Right kidney (tissue), 9 donors: ENCODE results near the gene TENT5A.
"Not testable (repeated sequence)": the region's sequence is repeated elsewhere in the genome, so short reads cannot be mapped to it uniquely, and the experiment has no call there.

Experiments used
- DNase-seq: peaks from one replicate; pipeline ENCODE4 v3.0.0-alpha.2; 2016
- long read RNA-seq, 8 donors: transcript quantifications; one replicate each; lab custom pipeline, GENCODE V29; 2026

Gene TENT5A
- long read RNA-seq, donor 1 = 0 reads
- long read RNA-seq, donor 2, full-length matches to known transcripts = 1 of 1 reads
- long read RNA-seq, donor 2, partial matches to known transcripts = 0 of 1 reads
- long read RNA-seq, donor 2, other reads (novel, unspliced or antisense) = 0 of 1 reads
- long read RNA-seq, donor 3, full-length matches to known transcripts = 1 of 1 reads
- long read RNA-seq, donor 3, partial matches to known transcripts = 0 of 1 reads
- long read RNA-seq, donor 3, other reads (novel, unspliced or antisense) = 0 of 1 reads
- long read RNA-seq, donor 4, full-length matches to known transcripts = 1 of 1 reads
- long read RNA-seq, donor 4, partial matches to known transcripts = 0 of 1 reads
- long read RNA-seq, donor 4, other reads (novel, unspliced or antisense) = 0 of 1 reads
- long read RNA-seq, donor 5 = 0 reads
- long read RNA-seq, donor 6, full-length matches to known transcripts = 2 of 2 reads
- long read RNA-seq, donor 6, partial matches to known transcripts = 0 of 2 reads
- long read RNA-seq, donor 6, other reads (novel, unspliced or antisense) = 0 of 2 reads
- long read RNA-seq, donor 7, full-length matches to known transcripts = 2 of 2 reads
- long read RNA-seq, donor 7, partial matches to known transcripts = 0 of 2 reads
- long read RNA-seq, donor 7, other reads (novel, unspliced or antisense) = 0 of 2 reads
- long read RNA-seq, donor 8, full-length matches to known transcripts = 2 of 2 reads
- long read RNA-seq, donor 8, partial matches to known transcripts = 0 of 2 reads
- long read RNA-seq, donor 8, other reads (novel, unspliced or antisense) = 0 of 2 reads

DNA sequence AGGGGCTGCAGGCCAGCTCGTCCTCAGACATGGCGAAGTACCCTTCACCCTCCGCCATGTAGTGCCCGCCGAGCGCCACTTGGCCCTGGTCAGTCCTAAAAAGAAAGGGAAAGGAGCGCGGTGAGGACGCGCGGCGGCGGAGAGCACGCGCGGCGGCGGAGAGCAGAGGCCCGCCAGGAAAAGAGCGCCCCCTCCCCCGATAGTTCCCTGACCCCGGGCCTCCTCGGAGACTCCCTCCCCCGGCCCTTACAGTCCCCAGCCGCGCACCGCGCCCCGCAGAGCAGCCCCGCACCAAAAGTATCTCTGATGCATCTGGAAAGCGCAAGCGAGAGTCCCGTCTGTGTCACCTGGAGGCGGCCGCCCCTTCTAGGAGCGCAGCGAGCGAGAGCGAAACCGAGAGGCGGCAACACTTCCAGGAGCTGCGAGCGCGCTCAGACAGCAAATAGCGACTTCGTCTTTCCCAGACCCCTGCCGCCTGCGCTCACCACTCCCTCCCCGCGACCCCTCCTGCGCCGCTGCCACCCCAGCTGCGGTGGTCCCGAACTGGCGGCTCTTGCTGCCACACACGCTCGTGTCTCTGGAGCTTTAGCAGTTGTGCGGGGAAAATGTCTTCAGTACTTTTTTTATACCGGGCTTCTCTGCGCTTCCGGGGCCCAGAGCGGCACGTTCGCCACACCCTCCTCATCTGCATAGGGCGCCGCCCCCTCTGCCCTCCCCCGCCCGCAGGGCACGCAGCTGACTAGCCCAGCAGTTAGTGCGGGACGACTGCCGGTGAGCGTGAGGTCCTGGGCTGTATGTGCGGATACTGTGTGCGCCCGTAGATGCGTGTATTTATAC is at the start of gene TENT5A:
Gene TENT5A, minus strand, starts transcription at position 598 of the 837 bp plus-strand sequence. Its CDS starts 540 bp downstream, at position 58.
- DNase-seq = peak; percentile 86

DNA sequence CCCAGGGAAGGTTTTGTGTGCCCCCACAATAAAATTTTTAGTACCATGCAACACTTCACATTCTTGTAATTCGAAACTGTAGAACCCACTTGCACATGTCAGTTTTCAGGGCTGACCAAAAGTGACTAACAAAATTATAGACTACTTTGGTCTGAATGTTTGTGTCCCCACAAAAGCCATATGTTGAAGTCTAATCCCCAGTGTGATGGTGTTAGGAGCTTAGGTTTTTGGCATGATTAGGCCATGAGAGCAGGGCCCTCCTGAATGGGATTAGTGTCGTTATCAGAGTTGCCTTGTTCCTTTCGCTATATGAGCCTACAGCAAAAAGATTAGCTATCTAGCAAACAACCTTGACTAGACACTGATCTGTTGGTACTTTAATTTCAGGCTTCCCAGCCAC is 49.0 kb upstream of the TENT5A start:
- DNase-seq = no peak

DNA sequence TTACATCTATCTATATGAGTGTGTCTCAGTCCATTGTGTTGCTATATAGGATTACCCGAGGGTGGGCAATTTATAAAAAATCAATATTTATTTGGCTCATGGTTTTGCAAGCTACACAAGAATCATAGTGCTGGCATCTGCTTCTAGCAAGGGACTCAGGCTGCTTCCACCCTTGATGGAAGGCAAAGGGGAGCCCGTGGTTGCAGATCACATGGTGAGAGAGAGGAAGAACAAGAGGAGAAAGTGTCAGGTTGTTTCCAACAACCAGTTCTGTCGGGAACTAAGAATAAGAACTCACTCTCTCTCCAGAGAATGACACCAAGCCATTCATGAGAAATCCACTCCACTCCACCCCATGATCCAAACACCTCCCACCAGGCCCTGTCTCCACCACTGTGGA is 48.2 kb upstream of the TENT5A start:
- DNase-seq = no peak

DNA sequence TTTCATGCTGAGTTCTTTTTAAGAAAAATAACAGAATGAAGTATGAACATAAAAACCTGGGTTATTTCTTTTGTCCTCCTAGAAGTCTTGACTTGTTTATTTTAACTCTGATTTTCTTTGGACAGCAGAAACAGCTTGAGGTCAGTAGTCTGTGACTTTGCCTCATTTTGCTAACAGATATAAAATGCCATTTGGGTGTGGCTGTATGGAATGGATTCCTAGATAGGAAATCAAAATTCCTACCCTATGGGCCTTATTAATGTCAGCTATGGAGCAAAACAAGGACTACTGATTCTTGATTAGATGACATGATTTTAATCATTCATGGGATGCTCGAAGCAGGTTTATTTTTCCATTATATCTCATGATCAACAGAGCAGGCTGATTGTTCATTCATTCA is 46.8 kb upstream of the TENT5A start:
- DNase-seq = no peak

DNA sequence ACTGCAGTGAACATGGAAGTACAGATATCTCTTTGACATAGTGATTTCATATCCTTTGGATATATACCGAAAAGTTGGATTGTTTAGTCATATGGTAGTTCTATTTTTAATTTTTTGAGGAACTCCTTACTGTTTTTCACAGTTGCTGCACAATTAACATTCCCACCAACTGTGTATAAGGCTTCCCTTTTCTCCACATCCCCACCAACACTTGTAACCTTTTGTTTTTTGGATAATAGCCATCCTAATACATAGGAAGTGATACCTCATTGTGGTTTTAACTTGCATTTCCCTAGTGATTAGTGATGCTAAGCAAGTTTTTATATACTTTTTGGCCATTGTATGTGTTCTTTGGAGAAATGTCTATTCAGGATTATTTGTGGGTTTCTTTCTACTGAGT is 45.1 kb upstream of the TENT5A start:
- no peak for DNase-seq

DNA sequence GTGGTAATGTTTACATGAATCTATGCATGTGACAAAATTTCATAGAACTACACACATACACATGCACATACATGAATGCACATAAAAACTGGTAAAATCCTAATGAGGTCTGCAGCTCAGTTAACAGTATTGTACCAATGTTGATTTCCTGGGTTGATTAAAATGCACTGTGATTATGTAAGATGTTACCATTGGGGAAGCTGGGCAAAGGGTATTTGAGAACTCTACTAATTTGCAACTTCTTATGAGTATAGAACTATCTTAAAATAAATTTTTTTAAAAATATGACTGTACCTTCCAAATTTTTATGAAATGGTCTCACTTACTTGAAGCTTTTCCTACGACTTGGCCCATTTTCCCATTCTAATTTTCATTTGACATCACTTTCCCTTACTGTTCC is 43.4 kb upstream of the TENT5A start:
- no peak for DNase-seq

DNA sequence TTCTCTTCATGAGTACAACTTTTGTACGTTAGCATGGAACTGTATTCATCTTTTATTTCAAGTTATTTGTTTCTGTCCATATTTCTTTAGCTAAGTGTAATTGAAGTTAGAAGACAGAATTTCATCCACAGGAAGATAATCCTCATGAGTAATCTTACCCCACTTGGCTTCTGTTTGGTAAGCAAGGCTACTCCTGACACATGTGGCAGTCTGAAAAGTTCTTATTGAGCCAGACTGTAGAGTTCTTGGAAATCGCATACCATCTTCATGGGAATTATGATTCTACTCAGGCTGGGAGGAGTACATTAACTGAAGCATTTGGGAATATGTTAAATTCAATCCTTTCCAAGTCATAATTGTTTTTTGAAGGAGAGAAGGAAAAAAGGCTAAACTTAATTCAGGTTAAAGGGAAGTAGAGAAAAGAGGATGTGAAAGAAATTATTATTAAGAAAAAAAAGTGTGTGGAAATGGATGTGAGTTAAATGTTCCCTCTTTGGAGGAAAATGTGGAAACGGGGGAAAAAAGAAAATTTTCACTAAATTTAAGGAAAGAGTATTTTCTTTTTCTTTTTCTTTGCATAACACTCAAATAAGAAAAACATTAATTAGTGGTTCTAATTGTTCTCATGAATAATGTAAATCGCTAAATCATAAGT is 41.5 kb upstream of the TENT5A start:
- no peak for DNase-seq

DNA sequence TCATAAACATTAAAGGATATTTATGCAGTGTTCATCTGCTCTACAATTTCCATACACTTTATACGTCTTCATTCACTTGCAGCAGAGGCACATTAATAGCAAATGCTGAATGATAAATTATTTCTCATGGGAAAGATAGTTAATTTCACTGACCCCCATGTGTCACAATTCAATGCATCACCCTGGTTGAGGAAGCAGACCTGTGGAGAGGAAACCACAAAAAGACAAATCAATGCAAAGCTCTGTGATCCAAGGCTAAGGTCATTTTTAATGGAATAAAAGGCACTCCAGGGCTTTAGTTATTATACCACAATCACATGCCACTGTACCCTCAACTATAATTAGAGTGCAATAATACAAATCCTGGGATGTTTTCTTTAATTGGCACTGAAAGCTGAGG is 40.3 kb upstream of the TENT5A start:
- DNase-seq = no peak

DNA sequence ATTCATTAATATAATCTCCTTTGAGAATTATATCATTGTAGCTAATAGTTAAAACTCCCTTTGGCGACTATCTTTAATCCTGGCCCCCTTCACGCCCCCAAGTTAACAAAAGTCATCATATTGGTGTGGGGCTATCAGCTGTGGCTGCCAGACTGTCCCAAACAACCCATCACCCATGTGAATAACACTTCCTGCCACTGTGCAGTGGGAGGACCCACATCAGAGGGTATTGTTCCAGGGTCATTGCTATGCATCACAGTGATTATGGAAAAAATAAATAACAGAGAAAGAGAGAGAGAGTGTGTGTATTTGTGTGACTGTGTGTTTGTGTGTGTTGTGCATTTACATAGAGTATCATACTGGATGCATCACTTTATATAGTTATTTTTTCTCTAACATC is 39.3 kb upstream of the TENT5A start:
- no peak for DNase-seq

DNA sequence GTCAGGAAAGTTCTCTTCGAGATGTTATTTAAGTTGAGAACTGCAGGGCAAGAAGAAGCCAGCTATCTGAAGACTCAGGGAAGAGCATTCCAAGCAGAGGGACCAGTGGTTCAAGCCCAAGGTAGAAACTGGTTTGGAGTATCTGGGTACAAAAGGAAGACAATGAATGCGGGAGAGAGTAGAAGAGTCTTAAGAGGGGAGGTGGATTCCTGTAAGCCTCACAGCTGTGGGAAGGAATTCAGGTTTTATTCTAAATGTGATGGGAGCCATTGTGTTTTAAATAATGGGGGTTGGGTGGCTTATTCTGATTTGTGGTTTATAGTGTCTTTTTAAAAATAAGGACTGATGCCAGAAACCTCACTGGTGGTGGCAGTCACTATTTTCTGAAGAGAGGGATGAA is 37.6 kb upstream of the TENT5A start:
- no peak for DNase-seq

DNA sequence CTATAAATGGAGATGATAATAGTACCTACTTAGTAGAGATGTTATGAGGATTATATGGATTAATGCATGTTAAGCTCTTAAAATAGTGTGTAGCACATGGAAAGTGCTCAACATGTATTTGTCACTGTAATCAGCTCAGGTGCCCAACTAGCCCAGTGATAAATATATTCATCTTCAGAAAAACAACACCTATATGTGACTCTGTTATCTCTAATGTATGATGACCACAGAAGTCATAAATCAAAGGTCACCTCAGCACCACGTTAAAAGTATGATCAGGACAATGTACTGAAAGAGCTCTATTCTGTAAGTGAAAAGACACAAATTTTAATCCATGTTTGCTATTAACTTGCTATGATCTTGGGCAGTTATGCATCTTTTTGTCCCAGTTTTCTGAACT is 36.8 kb upstream of the TENT5A start:
- DNase-seq = no peak

DNA sequence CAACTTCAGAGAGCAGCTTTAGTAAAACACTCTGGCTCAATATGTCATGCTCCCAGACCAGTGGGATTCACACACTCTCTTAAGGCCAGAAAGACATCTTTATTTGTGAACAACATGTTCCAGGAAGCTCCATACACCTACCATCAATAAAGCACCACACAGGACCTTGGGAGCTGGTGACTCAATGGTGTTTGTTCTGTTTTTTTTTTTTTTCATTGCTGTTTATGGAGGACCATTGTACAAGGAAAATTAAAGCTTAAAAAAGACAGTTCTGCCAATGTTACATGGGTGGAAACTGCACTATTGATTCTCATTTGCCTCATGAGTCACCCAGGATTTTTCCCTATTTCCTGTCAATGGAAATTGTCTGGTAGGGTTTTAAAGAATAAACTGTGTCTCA is 36.3 kb upstream of the TENT5A start:
- no peak for DNase-seq

DNA sequence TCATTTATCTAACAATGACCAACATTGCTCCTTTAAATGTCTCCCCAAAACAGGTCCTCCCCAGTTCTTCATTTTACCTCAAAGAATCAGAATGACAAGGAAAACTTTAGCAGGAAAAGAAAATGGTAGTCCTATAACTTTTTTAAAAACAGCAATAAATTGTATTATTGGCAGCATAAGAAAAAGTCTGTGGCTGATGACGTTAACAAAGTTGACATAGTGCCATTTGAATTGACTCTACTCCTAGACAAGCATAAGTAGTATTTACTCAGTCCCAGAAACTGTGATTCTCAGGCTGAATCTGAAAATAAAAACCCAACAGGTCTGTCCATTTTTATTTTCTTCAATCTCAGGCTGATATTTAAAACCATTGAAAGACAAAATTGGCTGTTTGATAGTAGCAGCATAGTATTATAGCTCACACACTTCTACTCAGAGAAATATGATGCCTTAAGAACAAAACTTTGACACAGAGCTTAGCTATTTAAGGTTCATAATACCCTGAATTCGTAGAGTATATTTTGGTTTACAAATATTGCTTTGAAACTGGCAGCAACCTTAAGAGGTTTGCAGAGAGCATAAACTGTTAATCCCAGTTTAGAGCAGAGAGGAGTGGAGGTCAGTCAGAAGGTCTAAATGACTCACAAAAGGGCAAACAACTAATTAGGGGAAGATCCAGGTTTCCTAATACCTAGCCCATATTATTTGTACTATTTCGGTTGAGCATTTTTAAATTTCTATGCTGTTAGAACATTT is 35.0 kb upstream of the TENT5A start:
- no peak for DNase-seq

DNA sequence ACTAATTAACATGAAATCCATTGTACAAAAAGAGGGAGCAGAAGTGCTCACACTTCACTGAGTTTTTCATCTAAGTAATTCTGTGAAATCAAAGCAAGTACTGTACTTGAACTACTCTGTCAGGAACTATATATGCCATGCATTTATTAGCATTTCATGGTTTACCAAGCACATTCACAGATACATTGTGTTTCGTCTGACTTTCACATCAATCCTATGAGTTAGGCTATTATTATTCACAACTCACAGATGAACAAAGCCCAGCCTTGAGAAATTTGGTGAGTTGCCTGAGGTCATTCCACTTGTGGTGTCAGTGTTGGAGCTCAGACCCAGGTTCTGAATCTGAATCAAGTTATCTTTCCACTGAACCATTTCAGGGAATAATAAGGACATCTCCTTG is 33.7 kb upstream of the TENT5A start:
- no peak for DNase-seq

DNA sequence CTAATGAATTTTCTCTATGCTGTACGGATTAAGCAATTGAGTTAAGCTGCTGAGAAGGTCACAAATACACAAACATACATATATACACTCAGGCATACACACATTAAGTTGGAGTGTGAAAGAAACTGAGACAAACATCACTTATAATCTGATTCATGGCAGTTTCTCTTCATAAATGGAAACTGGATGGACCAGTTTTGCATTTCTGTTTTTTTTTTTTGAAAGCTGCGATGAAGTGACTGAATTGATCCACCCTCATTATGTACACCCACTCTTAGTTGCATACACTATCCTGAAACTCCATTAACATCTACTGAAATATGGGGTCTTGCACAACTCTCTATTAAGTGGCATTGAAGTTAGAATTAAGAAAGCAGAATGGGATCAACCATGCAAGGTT is 32.9 kb upstream of the TENT5A start:
- DNase-seq = no peak

DNA sequence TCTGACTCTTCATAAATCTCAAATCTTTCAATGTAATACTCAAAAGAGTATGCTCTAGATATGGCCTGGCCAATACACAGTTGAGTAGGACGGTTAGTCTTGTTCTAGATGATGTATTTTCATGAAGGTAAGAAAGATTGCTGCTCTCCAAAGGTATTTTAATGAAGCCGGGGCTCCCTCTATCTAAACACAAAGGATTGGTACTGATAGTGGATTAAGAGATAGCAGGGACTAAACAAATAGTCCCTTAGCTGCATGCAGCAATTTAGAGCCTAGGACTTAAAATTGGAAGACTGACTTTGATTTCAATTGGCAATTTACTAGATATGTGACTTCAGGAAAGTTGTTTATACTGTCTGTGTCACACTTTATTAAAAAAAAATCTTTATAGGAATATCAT is 31.4 kb upstream of the TENT5A start:
- no peak for DNase-seq

DNA sequence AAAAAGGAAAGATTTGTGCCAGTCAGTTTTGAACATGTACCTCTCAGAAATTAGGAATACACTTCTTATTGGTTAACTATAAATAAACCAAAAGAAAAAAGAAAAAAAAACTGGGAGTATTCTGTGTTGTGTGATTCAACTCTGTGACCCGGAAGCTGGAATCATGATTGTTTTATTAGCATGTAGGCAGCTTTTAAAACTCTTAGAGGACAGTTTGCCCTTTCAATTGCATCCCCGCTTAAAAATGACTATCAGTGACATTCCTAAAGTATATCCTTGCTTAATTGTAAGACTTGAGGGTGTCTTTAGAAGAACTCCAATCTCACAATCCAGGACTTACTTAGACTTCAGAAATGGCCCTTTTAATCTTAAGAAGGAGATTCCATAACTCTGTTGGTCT is 29.1 kb upstream of the TENT5A start:
- DNase-seq = no peak

DNA sequence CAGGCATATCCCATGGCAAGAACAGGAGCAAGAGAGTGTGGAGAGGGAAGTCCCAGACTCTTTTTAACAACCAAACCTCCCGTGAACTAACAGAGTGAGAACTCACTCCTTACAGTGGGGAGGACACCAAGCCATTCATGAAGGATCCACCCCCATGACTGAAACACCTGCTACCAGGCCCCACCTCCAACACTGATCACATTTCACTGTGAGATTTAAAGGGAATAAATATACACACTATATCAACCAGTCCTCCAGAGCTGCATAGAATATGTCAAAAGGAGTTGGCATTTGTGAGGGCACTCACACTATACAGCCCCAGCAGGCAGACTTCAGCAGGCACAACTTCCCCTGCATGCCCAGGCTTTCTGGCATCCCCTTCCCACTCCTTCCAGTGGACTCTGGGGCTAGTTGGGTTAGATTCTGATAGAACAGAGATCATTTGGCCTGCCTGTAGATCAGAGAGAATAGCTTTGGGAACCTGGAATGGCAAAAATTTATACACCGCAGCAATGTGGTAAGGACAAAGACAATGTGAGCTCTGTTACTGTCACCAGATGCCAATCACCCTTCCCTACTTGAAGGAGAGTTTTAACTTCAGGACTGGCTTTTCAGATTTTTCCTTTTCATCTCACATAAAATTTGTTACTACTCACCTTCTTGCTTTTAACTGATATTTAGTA is 25.2 kb upstream of the TENT5A start:
- DNase-seq = no peak

DNA sequence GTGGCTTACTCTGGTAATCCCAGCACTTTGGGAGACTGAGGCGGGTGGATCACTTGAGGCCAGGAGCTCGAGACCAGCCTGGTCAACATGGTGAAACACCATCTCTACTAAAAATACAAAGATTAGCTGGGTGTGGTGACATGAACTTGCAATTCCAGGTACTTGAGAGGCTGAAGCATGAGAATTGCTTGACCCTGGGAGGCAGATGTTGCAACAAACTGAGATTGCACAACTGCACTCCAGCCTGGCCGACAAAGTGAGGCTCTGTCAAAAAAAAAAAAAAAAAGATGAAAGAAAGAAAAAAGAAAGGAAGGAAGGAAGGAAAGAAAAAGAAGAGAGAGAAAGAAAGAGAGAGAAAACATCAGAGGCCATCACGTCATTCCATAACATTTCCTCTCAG is 23.7 kb upstream of the TENT5A start:
- DNase-seq = not testable (repeated sequence)

DNA sequence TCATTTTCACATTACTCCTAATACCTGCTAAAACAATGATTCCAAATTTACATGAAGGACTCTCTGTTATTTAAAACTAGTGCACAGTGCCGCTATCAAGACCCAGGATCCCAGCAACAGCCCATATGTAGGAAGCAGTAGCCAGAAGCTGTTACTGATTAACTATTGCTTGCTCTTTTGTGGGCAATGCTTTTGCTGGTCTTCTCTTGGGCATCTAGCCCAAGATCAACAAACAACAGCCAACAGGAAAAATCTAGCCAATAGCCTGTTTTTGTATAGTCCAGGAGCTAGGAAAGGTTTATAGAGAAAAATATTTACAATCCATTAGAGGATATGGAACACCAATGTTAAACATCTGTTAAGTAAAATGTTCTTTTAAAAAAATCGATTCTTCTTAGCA is 22.1 kb upstream of the TENT5A start:
- DNase-seq = no peak

DNA sequence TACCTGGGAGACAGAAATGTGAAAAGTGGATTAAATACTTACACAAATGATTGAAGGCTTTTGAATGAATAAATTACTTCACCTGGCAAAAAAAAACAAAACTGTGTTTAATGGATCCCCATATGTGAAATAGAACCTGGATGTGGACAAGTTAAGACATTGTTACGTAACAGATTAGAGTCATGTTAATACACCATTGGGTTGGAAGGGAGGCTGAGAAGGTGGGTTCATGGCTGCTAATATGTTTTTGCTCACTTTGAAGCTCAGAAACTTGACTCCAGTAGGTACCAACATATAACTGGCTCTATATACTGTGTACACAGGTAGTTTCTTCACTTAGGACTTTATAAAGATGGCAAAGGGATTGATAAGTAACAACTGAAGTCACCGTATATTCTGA is 21.4 kb upstream of the TENT5A start:
- DNase-seq = no peak
